Stimulated activated CD8-positive, alpha-beta memory T cell treated with anti-CD3 and anti-CD28 coated beads, Interleukin-2, amount 100 ng/mL, for 48 hours (primary cell): Measurements from ENCODE around the gene MPRIP.
"Not testable (repeated sequence)": the region's sequence is repeated elsewhere in the genome, so short reads cannot be mapped to it uniquely, and the experiment has no call there.

ENCODE experiments used
- DNase-seq, 2 donors: peaks; one replicate each; pipeline ENCODE4 v3.0.0-alpha.2; 2020; ENCODE audit warnings: low read depth in 2 of 2

MPRIP gene

DNA sequence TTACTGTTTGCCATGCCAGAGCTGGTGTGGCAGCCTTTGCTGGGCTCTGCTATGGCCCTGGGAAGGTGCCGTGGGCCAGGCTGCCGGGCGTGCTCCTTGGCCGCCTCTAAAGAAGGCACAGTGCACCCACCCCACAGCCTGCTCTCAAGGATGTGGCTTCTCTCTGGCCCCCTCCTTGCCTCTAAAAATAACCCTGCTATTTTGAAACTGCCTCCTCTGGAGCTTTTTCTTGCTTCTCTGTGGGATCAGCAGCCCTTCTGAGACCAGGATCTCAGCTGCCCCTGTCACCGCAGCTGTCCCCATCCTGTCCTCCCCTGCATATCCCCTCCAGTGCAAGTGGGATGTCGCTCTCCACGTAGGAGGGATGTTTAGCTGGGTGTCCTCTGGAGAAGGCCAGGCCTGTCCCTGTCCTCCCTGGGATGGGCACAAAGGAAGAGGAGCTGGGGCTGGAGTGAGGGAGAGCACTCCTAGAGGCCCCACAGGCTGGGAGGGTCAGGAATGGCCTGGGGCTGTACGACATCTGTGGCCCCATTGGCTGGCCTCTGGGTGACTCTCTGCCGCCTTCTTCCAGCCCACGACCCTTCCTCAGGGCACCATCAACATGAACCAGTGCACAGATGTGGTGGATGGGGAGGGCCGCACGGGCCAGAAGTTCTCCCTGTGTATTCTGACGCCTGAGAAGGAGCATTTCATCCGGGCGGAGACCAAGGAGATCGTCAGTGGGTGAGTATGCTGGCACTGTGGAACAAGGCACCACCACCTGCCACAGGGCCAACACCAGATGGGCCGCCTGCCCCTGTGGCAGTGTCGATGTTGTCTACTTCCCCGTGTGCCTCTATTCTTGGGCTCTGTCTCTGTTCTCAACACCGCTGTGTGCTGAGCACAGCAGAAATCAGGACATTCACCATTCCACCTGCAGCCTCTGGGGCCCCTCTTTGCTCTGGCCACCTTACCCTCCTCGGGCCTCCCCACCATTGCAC is 84.2 kb downstream of the MPRIP start:
- no peak for DNase-seq

DNA sequence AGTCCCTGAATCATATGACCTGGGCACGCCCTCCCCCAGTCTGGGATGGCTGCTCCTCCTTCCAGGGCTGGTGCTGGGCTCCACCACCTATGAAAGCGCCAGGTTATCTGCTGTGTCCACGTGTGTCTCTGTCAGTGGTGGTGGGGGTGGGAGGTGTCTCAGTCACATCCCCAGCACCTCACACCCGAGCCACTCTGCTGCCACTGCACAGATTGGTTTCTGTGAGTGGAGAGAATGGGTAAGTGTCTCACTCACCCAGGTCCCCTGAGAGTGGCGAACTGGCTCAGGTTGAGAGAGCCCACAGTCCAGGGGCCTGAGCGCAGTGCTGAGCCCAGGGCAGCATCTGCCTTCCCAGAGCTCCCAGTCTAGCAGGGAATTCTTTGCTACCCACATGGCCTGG is 84.9 kb downstream of the MPRIP start:
- DNase-seq, result no peak

DNA sequence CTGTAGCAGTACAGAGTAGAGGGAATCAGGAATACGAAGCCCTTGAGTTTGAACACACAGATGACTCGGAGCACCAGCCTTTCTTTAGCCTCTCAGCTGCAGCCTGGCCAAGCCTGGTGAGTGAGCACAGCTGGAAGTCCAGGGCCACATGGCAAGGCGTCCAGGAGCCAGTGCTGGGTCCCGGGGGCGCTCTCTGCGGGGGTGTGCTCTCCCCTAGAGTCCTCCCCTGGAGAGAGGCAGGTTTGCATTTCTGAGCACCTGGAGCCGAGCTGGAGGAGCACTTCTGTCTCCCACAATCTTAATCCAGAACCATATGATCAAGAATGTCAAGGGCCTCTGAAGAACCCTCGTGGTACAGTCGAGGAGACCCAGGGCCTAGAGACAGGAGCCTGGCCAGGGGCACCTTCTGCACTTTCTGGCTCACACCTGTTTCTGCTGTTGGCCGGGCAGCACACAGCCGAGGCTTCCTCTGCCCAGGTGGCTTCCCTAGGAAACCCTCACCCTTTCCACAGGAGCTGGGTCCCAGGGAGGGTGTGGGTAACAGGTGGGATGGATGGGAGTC is 85.6 kb downstream of the MPRIP start:
- no peak for DNase-seq

DNA sequence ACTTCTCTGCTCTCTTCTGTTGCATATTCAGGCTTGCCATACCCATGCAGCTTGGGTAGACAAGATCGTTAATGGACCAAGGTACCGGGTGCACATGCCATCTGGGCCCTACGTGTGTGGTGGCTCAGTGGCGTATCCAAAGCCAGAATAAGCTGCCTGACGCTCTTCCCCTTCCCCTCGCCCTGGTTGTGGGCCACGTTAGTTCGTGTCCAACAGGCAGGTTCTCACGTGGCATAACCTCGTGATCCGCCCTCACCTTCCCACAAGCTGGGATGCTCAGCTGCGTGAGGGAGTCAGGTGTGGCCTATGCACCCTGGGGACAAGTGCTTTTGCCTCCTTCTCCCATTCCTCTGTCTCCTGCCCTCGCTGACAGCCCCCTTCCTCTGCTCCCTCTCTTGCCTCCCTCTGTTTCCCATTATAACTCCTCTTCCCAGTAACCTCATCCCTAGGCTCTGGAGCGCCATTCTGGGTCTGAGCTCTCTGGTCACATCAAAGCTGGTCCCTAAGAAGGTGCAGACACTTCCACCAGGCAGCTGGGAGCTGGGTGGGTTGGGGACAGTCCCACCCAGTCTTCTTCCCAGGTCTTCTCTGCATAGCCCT is 86.3 kb downstream of the MPRIP start:
- no peak for DNase-seq

DNA sequence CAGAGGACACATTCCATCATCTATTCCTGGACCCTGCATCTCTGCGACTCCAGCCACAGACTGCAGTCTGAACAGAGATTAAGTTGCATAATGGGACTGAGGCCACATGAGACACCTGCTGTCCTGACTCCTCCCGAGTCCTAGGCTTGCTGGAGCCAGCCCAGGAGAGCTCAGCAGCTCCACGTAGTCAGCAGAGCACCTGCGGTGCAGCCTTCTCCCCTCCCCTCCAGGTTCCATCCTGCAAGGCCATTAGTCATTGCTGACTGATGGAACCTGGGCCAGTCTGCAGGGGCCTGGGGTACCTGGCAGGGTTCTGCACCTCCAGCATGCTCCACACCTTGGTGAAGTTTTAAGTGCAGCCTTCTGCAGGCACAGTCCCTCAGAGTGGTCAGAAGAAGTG is 87.2 kb downstream of the MPRIP start:
- no peak for DNase-seq

DNA sequence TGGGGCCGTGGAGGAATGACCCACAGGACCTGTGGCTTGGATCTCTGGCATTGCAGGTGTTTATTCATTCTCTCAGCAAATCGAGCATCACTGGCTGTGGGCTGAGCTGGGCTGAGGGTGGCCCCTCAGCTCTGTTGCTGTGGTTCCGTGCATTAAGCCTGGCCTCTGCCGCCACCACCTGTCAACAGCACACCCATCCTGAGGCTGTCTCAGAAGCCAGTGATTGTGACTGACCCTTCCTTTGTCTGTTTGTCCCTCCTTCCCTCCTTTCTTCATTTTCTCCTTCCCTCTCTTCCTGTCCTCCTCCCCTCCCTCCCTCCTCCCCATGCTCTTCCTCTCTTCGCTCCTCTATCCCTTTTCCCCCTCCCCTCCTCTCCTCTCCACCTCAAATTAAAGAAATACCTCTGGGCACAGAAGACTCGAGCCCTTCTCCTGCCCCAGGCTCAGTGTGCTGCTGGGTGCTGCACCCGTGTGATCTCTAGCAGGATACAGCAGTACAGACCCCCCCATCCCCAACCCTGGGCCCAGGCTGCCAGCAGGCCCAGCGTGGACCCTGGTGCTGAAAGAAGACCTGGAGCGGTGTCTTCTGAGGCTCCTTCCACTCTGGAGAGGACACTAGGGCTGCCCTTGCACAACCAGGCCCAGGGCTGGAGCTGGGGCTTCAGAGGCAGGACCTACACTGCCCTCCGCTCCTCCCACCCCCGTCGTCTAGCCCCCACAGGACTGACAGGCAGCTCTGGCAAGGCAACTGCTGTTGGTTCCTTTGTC is 88.0 kb downstream of the MPRIP start:
- DNase-seq, result no peak

DNA sequence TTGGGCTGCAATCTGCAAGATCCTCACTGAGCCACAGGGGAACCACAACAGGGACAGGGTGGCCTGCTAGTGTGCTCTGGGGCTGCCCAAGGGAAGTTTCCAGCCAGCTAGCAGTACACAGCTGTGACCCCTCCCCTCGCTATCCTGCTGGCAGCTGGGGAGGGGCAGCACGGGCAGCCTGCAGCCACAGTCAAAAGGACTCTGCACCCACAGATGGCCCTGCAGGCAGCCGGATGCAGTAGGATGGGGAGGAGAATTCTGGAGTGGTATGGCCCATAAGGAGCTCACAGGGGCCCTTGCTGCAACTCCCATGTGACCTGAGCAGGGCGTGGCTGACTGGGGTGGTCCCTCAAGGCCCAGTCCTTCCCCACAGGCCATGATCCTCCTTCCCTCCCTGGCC is 89.6 kb downstream of the MPRIP start:
- DNase-seq, result no peak

DNA sequence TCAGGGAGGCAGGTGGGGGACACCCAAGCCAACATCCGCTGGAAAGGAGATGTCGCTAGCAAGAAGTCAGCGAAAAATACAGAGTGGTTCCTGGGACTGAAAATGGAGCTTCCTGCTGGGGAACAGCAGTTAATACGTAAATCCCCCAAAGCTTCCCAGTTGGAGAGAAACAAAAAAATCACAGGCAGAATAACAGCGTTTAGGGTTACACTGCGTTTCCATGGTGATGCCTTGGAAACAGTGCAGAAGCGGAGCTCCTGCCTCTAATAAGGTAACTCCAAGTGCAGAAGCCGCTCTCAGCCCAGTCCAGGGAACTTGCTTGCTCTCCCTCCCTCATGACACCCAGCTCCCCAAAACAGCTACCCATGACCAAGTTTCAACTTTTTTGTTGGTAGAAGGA is 90.5 kb downstream of the MPRIP start:
- no peak for DNase-seq

DNA sequence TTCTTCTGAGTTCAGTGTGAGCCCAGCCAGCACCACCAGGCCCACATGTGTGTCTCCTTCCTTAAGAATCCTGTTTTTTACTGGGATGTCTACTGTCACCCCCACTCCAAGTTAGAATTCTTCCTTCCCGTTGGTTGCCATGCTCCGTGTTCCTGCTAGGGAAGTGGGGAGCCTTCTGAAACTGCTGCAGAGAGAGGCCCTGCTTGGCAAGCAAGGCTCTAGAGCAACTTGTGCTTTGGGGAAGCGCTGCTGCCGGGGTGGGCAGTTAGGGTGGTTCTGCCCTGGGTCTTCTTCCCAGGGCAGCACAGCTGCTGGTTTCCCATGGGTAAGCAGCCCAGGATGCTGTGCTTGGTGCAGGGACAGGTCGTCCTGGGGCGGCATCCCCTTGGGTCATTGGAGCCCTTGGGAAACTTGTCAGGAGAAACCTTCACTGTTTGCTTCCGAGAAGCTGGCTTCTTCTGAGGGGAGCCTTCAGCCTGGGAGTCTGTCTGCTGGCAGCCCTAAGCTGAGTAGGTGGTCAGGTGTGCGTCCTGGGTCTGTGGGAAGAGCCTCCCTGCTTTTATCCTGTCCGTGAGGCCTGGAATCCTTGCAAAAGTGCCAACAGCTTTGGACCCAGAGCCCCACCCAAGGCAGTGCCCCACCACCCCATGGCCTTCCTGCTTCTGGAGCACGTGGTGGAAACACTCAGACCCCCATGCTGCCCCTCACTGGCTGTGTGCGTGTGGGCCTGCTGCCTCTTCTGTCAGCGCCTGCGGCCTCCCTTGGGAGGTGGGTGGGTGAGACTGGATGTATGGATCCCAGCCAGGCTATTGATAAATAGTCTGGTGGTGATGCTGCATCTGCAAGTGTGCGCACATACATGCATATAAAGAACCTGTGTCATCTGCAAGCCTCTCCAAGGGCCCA is 92.0 kb downstream of the MPRIP start:
- DNase-seq, result no peak

DNA sequence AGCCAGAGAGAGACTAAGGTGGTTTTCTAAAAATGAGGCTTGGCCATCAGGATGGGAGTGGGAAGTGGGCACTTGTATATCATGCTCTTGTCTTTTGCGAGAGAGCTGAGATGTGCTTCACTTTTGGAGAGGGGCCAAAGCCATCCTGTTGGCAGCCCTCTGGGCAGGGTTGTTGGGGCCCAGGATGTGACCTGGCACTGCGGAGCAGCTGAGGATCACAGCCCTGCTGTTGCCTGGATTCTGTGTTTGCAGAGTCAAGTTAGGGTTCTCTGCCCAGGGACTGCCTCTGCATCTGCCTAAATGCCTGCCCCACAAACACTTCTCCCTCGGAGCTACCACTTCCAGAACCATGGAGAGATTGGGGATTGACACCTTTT is 92.7 kb downstream of the MPRIP start:
- no peak for DNase-seq

DNA sequence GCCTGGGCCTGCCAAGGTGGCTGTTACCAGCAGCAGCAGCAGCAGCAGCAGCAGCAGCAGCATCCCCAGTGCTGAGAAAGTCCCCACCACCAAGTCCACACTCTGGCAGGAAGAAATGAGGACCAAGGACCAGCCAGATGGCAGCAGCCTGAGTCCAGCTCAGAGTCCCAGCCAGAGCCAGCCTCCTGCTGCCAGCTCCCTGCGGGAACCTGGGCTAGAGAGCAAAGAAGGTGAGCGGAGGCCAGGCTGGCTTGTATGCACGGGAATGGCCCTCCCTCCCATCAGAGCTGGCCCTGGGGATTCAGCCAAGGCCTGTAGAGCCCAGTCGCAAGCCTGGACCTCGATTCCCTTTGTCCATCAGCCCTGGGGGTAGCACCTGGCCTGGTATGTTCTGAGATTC is 94.0 kb downstream of the MPRIP start:
- not testable (repeated sequence) for DNase-seq

DNA sequence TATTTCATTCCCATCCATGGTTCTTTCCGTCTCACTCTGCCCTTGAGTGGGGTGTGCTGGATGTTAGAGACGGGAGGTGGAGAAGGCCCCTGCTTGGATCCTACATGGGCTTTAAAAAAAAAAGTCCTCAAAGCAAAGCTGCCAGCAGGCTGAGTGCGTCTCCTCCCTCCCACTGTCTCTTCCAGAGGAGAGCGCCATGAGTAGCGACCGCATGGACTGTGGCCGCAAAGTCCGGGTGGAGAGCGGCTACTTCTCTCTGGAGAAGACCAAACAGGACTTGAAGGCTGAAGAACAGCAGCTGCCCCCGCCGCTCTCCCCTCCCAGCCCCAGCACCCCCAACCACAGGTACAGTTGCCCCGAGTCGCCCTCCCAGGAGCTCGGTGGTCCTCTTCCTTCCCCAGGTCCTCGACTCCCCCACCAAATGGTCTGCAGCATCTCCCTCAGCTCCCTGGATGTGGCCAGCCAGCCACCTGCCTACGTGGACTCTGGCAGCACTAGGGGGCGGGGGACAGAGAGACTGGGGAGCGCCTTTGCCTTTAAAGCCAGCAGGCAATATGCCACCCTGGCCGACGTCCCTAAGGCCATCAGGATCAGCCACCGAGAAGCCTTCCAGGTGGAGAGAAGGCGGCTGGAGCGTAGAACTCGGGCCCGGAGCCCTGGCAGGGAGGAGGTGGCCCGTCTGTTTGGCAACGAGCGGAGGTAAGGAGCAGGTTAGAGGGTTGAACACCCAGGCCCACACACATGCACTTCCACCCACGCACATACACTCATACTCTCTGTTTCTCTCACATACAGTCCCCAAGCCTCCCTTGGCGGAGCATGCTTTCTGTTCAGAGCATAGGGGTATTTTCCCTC is 95.7 kb downstream of the MPRIP start:
- no peak for DNase-seq

DNA sequence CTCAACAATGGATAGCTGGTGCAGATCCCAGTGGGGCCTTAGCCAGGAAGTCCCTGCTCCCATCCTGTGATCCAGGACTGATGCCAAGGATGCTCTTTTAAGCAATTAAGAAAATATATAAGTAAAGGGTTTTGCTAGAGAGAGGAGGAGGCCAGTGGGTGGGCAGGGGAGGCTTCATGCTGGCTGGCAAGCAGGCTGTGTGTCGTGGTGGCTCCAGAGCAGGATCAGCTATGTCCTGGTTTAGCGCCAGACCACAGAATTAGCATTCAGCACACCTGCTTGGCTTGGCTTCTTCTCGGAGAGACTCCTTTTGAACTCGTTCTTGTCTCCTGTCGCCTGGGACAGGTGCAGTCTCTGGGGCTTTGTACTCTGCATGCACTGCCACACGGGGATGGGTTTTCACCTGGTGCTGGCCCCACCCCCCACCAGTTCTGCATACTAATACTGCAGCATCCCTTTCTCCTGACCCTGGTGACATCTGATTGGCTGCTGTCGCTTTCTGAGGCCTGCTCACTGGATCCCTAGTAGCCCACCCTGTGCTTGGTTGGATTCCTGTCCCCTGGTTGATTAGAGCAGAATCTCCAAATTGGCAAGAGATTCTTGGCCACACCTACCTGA is 97.8 kb downstream of the MPRIP start:
- DNase-seq, result no peak

DNA sequence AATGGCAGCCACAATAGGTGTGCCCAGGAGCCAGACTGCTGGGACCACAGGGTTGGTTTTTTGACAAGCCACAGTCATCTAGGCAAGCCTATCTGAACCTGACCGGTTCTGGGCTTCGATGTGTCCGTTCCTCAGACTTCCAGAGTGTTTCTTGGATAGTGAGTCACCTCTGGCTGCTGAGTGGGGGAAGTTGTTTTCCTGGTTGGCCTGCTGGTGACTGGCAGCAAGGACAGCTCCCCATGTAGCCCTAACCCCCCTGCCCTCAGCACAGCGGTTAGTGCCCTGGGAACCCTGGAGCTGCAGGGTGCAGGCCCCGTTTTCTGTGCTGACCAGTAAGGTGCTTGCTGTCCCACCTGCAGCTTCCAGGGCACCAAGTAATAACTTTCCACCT is 98.3 kb downstream of the MPRIP start:
- DNase-seq, result no peak

DNA sequence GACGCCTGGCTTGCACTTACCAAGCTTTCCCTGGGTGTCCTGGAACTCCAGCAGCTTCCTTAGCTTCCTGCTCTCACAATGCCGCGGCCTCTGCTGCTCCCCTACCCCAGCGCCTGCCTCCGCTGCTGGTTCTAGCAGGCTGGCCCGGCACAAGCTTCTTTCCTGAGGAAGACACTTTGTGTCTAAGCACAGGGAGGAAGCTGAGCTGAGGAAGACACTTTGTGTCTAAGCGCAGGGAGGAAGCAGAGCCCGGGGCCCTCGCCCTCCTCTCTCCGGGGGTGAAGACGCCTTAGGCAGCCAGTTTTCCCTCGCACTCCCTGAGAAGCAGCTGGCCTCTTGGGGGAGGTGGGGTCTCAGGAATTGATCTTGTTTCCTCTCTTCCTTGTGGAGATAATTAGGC is 99.0 kb downstream of the MPRIP start:
- no peak for DNase-seq

DNA sequence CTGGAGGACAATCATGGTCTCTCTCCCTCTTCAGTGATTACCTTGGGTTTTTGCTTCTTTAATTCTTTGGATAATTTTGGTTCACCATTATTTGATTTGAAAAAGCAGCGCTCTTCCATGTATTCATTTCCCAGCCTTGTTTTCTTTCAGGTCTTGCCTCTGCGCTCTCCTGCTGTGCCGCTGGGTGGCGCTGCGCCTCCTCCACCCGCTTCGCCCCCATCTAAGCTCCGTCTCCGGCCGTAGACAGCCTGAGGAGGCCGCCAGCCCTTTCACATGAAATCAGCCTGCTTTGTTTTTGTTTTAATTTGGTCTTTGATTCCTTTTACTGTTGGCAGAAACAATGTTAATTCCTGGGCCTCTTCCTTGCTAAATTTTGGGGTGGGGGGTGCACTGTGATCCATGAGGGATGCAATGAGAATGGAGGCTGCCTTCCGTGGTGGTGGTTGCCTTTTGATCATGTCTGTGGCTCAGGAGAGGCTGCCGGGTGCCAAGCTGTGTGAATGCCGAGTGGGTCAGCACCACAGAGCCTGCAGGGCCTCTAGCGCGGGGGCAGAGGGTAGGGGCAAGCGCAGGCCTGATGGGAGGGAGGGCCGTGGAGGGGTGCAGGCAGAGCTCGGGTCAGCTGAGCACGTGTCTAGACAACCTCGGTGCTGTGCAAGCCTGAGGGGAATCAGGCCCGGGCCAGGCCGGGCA is 99.7 kb downstream of the MPRIP start:
- peak; percentile 18 to 19 for DNase-seq

DNA sequence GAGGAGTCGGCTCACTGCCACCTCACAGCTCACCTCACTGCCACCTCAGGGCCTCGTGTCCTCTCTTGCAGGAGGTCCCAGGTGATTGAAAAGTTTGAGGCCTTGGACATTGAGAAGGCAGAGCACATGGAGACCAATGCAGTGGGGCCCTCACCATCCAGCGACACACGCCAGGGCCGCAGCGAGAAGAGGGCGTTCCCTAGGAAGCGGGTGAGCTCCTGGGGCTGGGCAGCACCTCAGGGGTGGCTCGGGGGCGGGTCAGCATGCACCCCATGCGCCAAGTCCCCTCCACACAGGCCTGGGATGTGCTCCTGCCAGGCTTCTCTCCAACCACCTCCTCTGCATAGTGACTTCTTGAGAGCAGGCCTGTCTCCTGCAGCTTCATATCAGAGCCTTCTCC is 100.3 kb downstream of the MPRIP start:
- DNase-seq, result no peak

DNA sequence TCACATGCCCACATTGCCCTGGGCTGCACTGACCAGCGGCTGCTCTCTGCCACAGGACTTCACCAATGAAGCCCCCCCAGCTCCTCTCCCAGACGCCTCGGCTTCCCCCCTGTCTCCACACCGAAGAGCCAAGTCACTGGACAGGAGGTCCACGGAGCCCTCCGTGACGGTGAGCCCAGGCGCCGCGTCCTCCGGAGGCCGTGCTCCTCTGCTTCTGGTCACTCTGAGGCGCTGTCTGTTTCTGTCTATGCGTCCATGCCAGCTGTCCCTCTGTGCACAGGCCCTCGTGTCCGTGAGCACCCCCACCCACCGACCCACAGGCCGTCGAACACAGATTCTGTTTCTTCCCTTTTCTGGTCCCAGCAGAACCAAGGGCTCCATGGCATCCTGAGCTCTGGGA is 101.2 kb downstream of the MPRIP start:
- DNase-seq, result no peak

DNA sequence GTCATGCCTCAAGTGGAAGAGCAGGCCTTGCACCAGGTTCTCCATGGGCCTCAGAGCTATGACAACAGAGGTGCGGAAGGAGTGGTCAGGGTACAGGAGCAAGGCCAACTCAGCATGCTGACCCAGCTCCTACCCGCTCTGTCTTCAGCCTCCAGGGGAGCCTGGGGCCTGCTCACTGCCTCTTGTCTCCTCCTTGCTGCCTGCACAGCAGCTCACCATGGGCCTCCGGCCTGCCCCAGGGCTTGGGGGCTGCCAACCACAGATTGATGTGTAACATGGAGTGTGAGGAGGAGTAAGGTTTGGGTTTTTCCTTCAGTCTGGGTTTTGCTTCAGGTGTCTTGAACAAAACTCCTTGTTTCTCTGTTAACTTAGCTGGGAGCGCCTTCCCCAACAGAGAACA is 101.8 kb downstream of the MPRIP start:
- DNase-seq, result no peak
